Effector memory CD8-positive, alpha-beta T cell (primary cell): ENCODE measurements around the gene PNKP.
"Not testable (repeated sequence)": the region's sequence is repeated elsewhere in the genome, so short reads cannot be mapped to it uniquely, and the experiment has no call there.

Experiments
- ATAC-seq: fragments of 150-1000 bp; cut with Tn5 transposase; replicated peaks from 2 replicates; pipeline ENCODE4 v1.10.0; 2021; ENCODE audit warnings: mild to moderate bottlenecking, moderate library complexity
- DNase-seq, 3 experiments: peaks; one replicate each; pipeline ENCODE4 v3.0.0; 2021
- H3K27ac Mint-ChIP-seq, 2 donors: one replicate each; pipeline ENCODE4 v1.8.0; 2022; ENCODE audit warnings: mild to moderate bottlenecking in 2 of 2, mixed read lengths in 2 of 2, moderate library complexity in 2 of 2
- H3K27me3 Mint-ChIP-seq, 2 donors: one replicate each; pipeline ENCODE4 v1.8.0; 2022; ENCODE audit warnings: mixed read lengths in 2 of 2
- H3K36me3 Mint-ChIP-seq: one replicate; pipeline ENCODE4 v1.8.0; 2022; ENCODE audit warnings: mild to moderate bottlenecking, moderate library complexity, mixed read lengths; ENCODE audit not compliant: insufficient read depth
- H3K4me1 Mint-ChIP-seq, 2 donors: one replicate each; pipeline ENCODE4 v1.8.0; 2022; ENCODE audit warnings: low read depth in 2 of 2, mixed read lengths in 2 of 2
- H3K4me3 Mint-ChIP-seq, 2 donors: one replicate each; pipeline ENCODE4 v1.8.0; 2022; ENCODE audit warnings: mild to moderate bottlenecking in 2 of 2, mixed read lengths in 2 of 2, moderate library complexity in 2 of 2
- H3K9me3 Mint-ChIP-seq, 2 donors: one replicate each; pipeline ENCODE4 v1.8.0; 2022; ENCODE audit warnings: mixed read lengths in 2 of 2

The PNKP gene

DNA sequence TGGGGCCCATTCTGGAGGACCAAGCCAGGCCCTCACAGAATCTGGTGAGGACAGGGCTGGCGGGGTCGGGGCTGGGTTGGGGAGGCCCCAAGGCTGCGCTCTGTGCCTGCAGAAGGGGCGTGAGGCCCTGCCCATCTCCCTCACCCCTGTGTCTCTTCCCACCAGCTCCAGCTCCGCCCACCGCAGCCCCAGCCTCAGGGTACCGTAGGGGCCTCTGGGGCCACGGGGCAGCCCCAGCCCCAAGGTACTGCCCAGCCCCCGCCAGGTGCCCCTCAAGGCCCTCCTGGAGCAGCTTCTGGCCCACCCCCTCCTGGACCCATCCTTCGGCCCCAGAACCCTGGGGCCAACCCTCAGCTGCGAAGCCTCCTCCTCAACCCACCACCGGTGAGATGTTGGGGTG, 31.8 kb downstream of the PNKP start:
- H3K4me3 Mint-ChIP-seq = no peak overlapping the region
- H3K9me3 Mint-ChIP-seq = no peaks in the 10 kb centered on the region
- H3K4me1 Mint-ChIP-seq = peaks cover 2 to 3% of the 10 kb centered on the region in 2 donors
- peaks cover 52% of the 10 kb centered on the region for H3K36me3 Mint-ChIP-seq
- no peak overlapping the region for H3K27ac Mint-ChIP-seq
- ATAC-seq (no peak), DNase-seq (no peak)
- H3K27me3 Mint-ChIP-seq = no peaks in the 10 kb centered on the region

GRCh38 chr19:49833599-49833998, 33.8 kb downstream of the PNKP start:
- H3K36me3 Mint-ChIP-seq = peaks cover 59% of the 10 kb centered on the region
- DNase-seq (no peak), ATAC-seq (no peak)
- H3K27me3 Mint-ChIP-seq = no peaks in the 10 kb centered on the region
- no peak overlapping the region for H3K4me3 Mint-ChIP-seq
- peak overlapping the region in 1 of 2 donors; percentile 35 for H3K27ac Mint-ChIP-seq
- no peaks in the 10 kb centered on the region for H3K9me3 Mint-ChIP-seq
- peaks cover 5 to 6% of the 10 kb centered on the region in 2 donors for H3K4me1 Mint-ChIP-seq

DNA sequence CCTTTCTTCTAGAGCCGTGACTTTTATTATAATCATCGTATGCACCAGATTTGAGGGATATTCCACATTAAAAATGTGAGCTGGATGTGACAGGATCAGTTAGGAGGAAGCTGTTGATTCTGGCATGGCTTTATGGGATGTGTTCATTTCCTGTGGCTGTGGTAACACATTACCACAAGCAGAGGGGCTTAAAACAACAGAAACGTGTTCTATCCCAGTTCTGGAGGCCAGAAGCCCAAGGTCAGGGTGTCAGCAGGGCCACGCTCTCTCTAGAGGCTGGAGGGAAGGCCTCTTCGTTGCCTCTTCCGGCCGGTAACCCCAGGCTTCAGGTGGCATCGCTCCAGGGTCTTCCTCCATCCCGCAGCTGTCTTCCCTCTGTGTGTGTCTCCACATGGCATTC, 34.8 kb downstream of the PNKP start:
- peak overlapping the region in 1 of 2 donors; percentile 20 for H3K27ac Mint-ChIP-seq
- no peak for ATAC-seq
- DNase-seq = no peak
- H3K4me1 Mint-ChIP-seq = peaks cover 3 to 5% of the 10 kb centered on the region in 2 donors
- no peak overlapping the region for H3K4me3 Mint-ChIP-seq
- H3K36me3 Mint-ChIP-seq = peaks cover 56% of the 10 kb centered on the region
- H3K9me3 Mint-ChIP-seq = no peaks in the 10 kb centered on the region
- H3K27me3 Mint-ChIP-seq = no peaks in the 10 kb centered on the region

- Mint-ChIP-seq H3K36me3 (peaks cover 53% of the 10 kb centered on the region), H3K9me3 (no peaks in the 10 kb centered on the region), H3K4me3 (peak overlapping the region in 1 of 2 donors; percentile 17), H3K4me1 (peaks cover 4 to 5% of the 10 kb centered on the region in 2 donors), H3K27me3 (no peaks in the 10 kb centered on the region), H3K27ac (peak overlapping the region in 1 of 2 donors; percentile 35)
- no peak for ATAC-seq
- no peak for DNase-seq
Observed at GRCh38 chr19:49831592-49831991, 35.8 kb downstream of the PNKP start.

- no peak overlapping the region for H3K4me3 Mint-ChIP-seq
- peak overlapping the region in 1 of 2 donors; percentile 26 for H3K27ac Mint-ChIP-seq
Observed at GRCh38 chr19:49830766-49831165, 36.6 kb downstream of the PNKP start.

GRCh38 chr19:49829721-49830120, 37.7 kb downstream of the PNKP start:
- peaks cover 9 to 10% of the 10 kb centered on the region in 2 donors for H3K4me1 Mint-ChIP-seq
- H3K4me3 Mint-ChIP-seq = no peak overlapping the region
- H3K27ac Mint-ChIP-seq = no peak overlapping the region
- H3K9me3 Mint-ChIP-seq = no peaks in the 10 kb centered on the region
- H3K36me3 Mint-ChIP-seq = peaks cover 57% of the 10 kb centered on the region
- no peak for DNase-seq
- no peaks in the 10 kb centered on the region for H3K27me3 Mint-ChIP-seq
- ATAC-seq = no peak

More at GRCh38 chr19:49830766-49831165, 36.6 kb downstream of the PNKP start:
- H3K36me3 Mint-ChIP-seq = peaks cover 61% of the 10 kb centered on the region
- peaks cover 9 to 10% of the 10 kb centered on the region in 2 donors for H3K4me1 Mint-ChIP-seq
- DNase-seq = no peak
- H3K9me3 Mint-ChIP-seq = no peaks in the 10 kb centered on the region
- no peak for ATAC-seq
- H3K27me3 Mint-ChIP-seq = no peaks in the 10 kb centered on the region

DNA sequence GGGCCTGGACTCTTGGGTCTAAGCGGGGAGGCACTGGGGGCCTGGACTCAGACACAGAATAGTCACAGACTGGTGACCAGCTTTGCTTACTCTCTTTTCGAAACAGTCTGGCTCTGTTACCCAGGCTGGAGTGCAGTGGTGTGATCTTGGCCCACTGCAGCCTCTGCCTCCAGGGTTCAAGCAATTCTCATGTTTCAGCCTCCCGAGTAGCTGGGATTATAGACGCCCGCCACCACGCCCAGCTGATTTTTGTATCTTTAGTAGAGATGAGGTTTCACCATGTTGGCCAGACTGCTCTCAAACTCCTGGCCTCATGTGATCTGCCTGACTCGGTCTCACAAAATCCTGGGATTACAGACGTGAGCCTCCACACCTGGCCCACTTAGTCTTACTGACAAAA, 38.2 kb downstream of the PNKP start:
- ATAC-seq (no peak), DNase-seq (no peak)
- Mint-ChIP-seq H3K4me1 (peaks cover 9 to 10% of the 10 kb centered on the region in 2 donors), H3K9me3 (no peaks in the 10 kb centered on the region), H3K36me3 (peaks cover 57% of the 10 kb centered on the region), H3K27me3 (no peaks in the 10 kb centered on the region), H3K4me3 (no peak overlapping the region), H3K27ac (no peak overlapping the region)

- ATAC-seq = no peak
- Mint-ChIP-seq H3K9me3 (no peaks in the 10 kb centered on the region), H3K36me3 (peaks cover 46% of the 10 kb centered on the region), H3K4me1 (peaks cover 9 to 14% of the 10 kb centered on the region in 2 donors), H3K27me3 (no peaks in the 10 kb centered on the region), H3K4me3 (no peak overlapping the region), H3K27ac (peak overlapping the region; percentile 72 to 75)
- no peak for DNase-seq
Observed at GRCh38 chr19:49827034-49827433, 40.3 kb downstream of the PNKP start.

GRCh38 chr19:49824662-49825061, 42.7 kb downstream of the PNKP start:
- H3K36me3 Mint-ChIP-seq = peaks cover 48% of the 10 kb centered on the region
- ATAC-seq = no peak
- no peak overlapping the region for H3K4me3 Mint-ChIP-seq
- peaks cover 10 to 18% of the 10 kb centered on the region in 2 donors for H3K4me1 Mint-ChIP-seq
- DNase-seq = no peak
- H3K9me3 Mint-ChIP-seq = no peaks in the 10 kb centered on the region
- H3K27ac Mint-ChIP-seq = no peak overlapping the region
- H3K27me3 Mint-ChIP-seq = no peaks in the 10 kb centered on the region

DNA sequence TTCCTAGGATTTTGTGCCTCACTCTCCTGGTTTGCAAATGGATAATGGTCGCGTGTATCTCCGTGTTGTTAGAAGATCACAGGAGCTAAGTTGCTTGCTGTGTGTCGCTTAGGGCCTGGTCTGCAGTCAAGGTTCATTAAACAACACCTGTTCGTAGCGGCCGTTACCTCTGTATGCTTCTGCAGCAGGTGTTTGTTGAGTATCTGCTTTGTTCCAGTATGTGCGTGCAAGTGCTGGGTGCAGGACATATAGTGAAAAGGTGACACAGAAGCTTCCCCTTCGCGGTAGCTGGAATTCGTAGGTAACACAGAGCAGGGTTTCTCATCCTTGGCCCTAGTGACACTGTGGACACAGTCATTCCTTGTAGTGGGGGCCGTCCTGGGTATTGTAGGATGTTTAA, 43.9 kb downstream of the PNKP start:
- Mint-ChIP-seq H3K27ac (no peak overlapping the region), H3K4me3 (no peak overlapping the region), H3K36me3 (peaks cover 54% of the 10 kb centered on the region), H3K9me3 (no peaks in the 10 kb centered on the region), H3K4me1 (peaks cover 16 to 23% of the 10 kb centered on the region in 2 donors), H3K27me3 (no peaks in the 10 kb centered on the region)
- ATAC-seq (no peak), DNase-seq (no peak)

DNA sequence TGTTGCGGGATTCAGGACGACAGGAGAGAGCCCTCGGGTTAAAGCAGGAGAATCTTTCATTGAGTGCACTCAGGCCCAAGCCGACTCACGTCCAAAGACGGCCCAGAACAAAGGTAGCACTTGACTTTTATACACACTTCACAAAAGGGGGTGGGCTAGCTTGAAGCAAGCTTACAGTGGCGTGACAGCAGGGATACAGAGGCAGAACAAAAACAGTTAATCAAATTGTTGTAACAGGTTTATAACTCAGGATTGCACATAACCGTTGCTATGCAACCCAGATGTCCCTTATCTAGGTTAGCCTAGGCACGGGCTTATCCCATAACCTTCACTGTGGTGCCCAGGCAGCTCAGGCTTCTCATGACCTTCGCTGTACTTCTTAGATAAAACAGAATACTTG, 47.3 kb downstream of the PNKP start:
- Mint-ChIP-seq H3K27ac (peak overlapping the region in 1 of 2 donors; percentile 100), H3K4me3 (peak overlapping the region in 1 of 2 donors; percentile 99)

DNA sequence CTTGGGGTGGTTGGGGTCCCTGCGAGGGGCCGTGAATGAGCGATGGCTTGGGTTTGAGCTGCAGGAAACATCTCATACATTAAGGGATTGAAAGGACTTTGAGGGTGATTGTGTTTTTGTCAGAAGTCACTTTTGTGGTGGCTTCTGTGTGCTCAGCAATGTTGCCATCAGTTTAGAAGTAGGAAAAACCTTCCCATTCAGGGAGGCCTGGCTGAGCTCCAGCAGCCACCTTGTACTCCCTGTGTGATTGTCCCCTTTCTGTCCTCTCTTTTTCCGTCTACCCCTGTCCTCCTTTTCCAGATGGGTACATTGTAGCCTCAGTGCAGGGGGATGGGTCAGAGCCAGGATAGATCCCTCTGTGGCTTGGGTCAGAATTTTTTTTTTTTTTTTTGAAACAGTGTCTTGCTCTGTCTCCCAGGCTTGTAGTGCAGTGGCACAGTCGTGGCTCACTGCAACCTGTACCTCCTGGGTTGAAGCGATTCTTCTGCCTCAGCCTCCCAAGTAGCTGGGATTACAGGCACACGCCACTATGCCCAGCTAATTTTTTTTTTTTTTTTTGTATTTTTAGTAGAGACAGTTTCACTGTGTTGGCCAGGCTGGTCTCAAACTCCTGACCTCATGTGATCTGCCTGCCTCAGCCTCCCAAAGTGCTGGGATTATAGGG, 47.8 kb downstream of the PNKP start:
- not testable (repeated sequence) for ATAC-seq, DNase-seq, H3K9me3 Mint-ChIP-seq, H3K27me3 Mint-ChIP-seq
- peaks cover 50% of the 10 kb centered on the region for H3K36me3 Mint-ChIP-seq
- peak overlapping the region; percentile 100 for H3K27ac Mint-ChIP-seq
- peak overlapping the region; percentile 99 for H3K4me3 Mint-ChIP-seq
- peaks cover 12 to 25% of the 10 kb centered on the region in 2 donors for H3K4me1 Mint-ChIP-seq

More for the DNA sequence above, 47.3 kb downstream of the PNKP start:
- DNase-seq = no peak
- H3K27me3 Mint-ChIP-seq = no peaks in the 10 kb centered on the region
- peaks cover 52% of the 10 kb centered on the region for H3K36me3 Mint-ChIP-seq
- H3K4me1 Mint-ChIP-seq = peaks cover 10 to 23% of the 10 kb centered on the region in 2 donors
- H3K9me3 Mint-ChIP-seq = no peaks in the 10 kb centered on the region
- no peak for ATAC-seq

DNA sequence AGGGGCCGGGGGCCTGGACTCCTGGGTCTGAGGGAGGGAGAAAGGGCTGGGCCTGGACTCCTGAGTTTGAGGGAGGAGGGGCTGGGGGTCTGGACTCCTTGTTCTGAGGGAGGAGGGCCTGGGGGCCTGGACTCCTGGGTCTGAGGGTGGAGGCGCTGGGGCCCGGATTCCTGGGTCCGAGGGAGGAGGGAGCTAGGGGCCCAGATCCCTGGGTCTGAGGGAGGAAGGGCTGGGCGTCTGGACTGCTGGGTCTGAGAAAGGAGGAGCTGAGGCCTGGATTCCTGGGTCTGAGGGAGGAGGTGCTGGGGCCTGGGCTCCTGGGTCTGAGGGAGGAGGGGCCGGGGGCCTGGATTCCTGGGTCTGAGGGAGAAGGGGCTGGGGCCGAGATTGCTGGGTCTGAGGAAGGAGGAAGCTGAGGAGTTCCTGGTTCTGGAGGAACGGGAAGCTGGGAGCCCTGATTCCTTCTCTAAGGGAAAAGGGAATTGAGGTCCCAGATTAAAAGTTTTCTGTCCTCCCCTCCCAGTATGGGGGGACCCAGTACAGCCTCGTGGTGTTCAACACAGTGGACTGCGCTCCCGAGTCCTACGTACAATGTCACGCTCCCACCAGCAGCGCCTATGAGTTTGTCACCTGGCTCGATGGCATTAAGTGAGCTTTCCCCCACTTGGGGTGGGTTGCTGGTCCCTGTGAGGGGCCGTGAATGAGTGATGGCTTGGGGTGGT, 48.6 kb downstream of the PNKP start:
- H3K4me3 Mint-ChIP-seq = peak overlapping the region; percentile 99
- peaks cover 53% of the 10 kb centered on the region for H3K36me3 Mint-ChIP-seq
- H3K4me1 Mint-ChIP-seq = peaks cover 18 to 30% of the 10 kb centered on the region in 2 donors
- H3K27me3 Mint-ChIP-seq = no peaks in the 10 kb centered on the region
- H3K27ac Mint-ChIP-seq = peak overlapping the region; percentile 100
- no peaks in the 10 kb centered on the region for H3K9me3 Mint-ChIP-seq
- no peak for DNase-seq
- ATAC-seq = no peak
